Panc1 (cell line): ENCODE data around the gene DEDD. TPM values are rescaled to one million over a fixed set of nuclear protein-coding genes. Genes with fewer than 3 reads are reported as not detected.
A peak's percentile ranks its signal among the peaks of the same experiment; 100 is the strongest.

Experiments used
- ATAC-seq: fragments of 200-7000 bp; cut with Tn5 transposase; 2 replicates; pipeline ENCODE4 v1.9.1; 2020; ENCODE audit warnings: mild to moderate bottlenecking, moderate library complexity
- BruUV-seq: library from RNA; stranded (reverse); fragments of 400-500 nt; replicated peaks from 2 replicates; lab custom pipeline; 2021; lab: Mats Ljungman, UMichigan
- CTCF ChIA-PET: fragments of 300-600 bp; sonication (Branson Sonifier 250); formaldehyde crosslinking; loops from one replicate; lab custom pipeline; 2022; ENCODE audit warnings: antibody characterized with exemption; lab: Charles Lee
- POLR2A ChIA-PET: fragments of 300-600 bp; sonication (Branson Sonifier 250); formaldehyde crosslinking; loops from one replicate; lab custom pipeline; 2022; ENCODE audit warnings: antibody characterized with exemption; lab: Charles Lee
- DNase-seq: peaks from one replicate; pipeline ENCODE4 v3.0.0-alpha.2; 2010; ENCODE audit warnings: low read depth, low spot score
- H3K27ac ChIP-seq: 2 replicates; pipeline ENCODE4 v1.5.1; 2011; ENCODE audit warnings: mild to moderate bottlenecking, low read length, inconsistent platforms
- H3K27me3 ChIP-seq: fragments of 200-500 bp; sonication (Bioruptor generic); 2 replicates; pipeline ENCODE4 v1.6.0; 2014; ENCODE audit warnings: low read length, inconsistent platforms; ENCODE audit not compliant: control insufficient read depth, insufficient read depth
- H3K36me3 ChIP-seq: fragments of 200-500 bp; sonication (Bioruptor generic); 2 replicates; pipeline ENCODE4 v1.5.1; 2014; ENCODE audit warnings: inconsistent platforms, mild to moderate bottlenecking, low read length, moderate library complexity; ENCODE audit not compliant: control insufficient read depth, insufficient read depth
- H3K4me1 ChIP-seq: 2 replicates; pipeline ENCODE4 v1.5.1; 2011; ENCODE audit warnings: inconsistent platforms, mild to moderate bottlenecking, low read length, moderate library complexity; ENCODE audit not compliant: control insufficient read depth, insufficient read depth
- H3K4me3 ChIP-seq, 2 experiments: 2 replicates each; pipeline ENCODE4 v1.5.1; 2011 to 2012; ENCODE audit warnings: low read depth in 2 of 2, low read length in 2 of 2, mild to moderate bottlenecking in 2 of 2, inconsistent platforms in 1 of 2, moderate library complexity in 1 of 2
- H3K9me3 ChIP-seq: fragments of 200-500 bp; sonication (Bioruptor generic); 2 replicates; pipeline ENCODE4 v1.5.1; 2014; ENCODE audit warnings: low read depth, mild to moderate bottlenecking, inconsistent platforms, low read length, moderate library complexity; ENCODE audit not compliant: control insufficient read depth, insufficient read depth
- CTCF ChIP-seq: fragments of 450-650 bp; IDR thresholded peaks from 2 replicates; pipeline ENCODE4 v1.5.1; 2017; ENCODE audit warnings: mild to moderate bottlenecking
- POLR2AphosphoS5 ChIP-seq: IDR thresholded peaks from 2 replicates; pipeline ENCODE4 v1.6.1; 2012; ENCODE audit warnings: mild to moderate bottlenecking, low read depth, low read length, moderate library complexity
- REST ChIP-seq, 2 experiments: IDR thresholded peaks; 2 replicates each; pipeline ENCODE4 v1.6.1; 2011 to 2012; ENCODE audit warnings: low read depth in 2 of 2, control low read depth in 1 of 2, low read length in 1 of 2, mild to moderate bottlenecking in 1 of 2, moderate library complexity in 1 of 2; ENCODE audit not compliant: insufficient read depth in 1 of 2
- SIN3A ChIP-seq: IDR thresholded peaks from 2 replicates; pipeline ENCODE4 v1.6.1; 2012; ENCODE audit warnings: low read depth, mild to moderate bottlenecking, low read length, moderate library complexity, borderline replicate concordance; ENCODE audit not compliant: insufficient read depth
- TCF7L2 ChIP-seq: IDR thresholded peaks from 2 replicates; pipeline ENCODE4 v1.6.1; 2011; ENCODE audit warnings: mild to moderate bottlenecking, low read depth, low read length, inconsistent platforms
- in situ Hi-C: cut with HindIII; loops from 2 replicates; pipeline ENCODE4 v1.10.0; 2016; ENCODE audit warnings: low sequenced_read_pairs, low pct_unique_long_range_greater_than_20kb
- intact Hi-C: fragments of 100-400 bp; cut with micrococcal nuclease; formaldehyde crosslinking; loops from one replicate; pipeline ENCODE4 v1.10.0; 2022; ENCODE audit not compliant: unreplicated experiment
- total RNA-seq: library from RNA; stranded (reverse); gene quantifications from one replicate; pipeline ENCODE4 v1.2.1, GENCODE V29; 2021; ENCODE audit not compliant: unreplicated experiment

Gene DEDD
- total RNA-seq, 1 experiment from 2014 or later = 42.5 TPM

GRCh38 chr1:161171191-161171590 lies 38.7 kb upstream of the DEDD start:
- TF ChIP-seq POLR2AphosphoS5 = no peak
- TF ChIP-seq SIN3A = no peak
- ATAC-seq (no peak), DNase-seq (no peak)
- Histone ChIP-seq H3K27ac (no peak overlapping the region), H3K36me3 (peaks cover 22% of the 10 kb centered on the region), H3K9me3 (no peaks in the 10 kb centered on the region), H3K4me1 (peaks cover 5% of the 10 kb centered on the region), H3K4me3 (no peak overlapping the region), H3K27me3 (no peaks in the 10 kb centered on the region)
- POLR2A ChIA-PET = interaction anchor here (0.6 kb wide), 2 partner anchors 34 to 119 kb away, joined by 3 to 5 read pairs; no protein-coding TSS in a partner anchor
- BruUV-seq = no TSS peak
- CTCF ChIA-PET = interaction anchor here (1.0 kb wide), 1 partner anchor 15 kb away, joined by 4 read pairs; no protein-coding TSS in a partner anchor
- in situ Hi-C loops (no loop called here), intact Hi-C loops (no loop called here)

GRCh38 chr1:161168906-161169305 lies 36.4 kb upstream of the DEDD start:
- H3K4me3 ChIP-seq = no peak overlapping the region
- intact Hi-C loops (no loop called here), in situ Hi-C loops (no loop called here)
- peaks cover 17% of the 10 kb centered on the region for H3K36me3 ChIP-seq
- H3K9me3 ChIP-seq = no peaks in the 10 kb centered on the region
- no peaks in the 10 kb centered on the region for H3K27me3 ChIP-seq
- ChIA-PET POLR2A (interaction anchor here (0.6 kb wide), 1 partner anchor 725 kb away, joined by 22 read pairs; no protein-coding TSS in a partner anchor), CTCF (no interaction called here)
- BruUV-seq = no TSS peak
- peaks cover 16% of the 10 kb centered on the region for H3K4me1 ChIP-seq
- ATAC-seq (no peak), DNase-seq (no peak)
- TF ChIP-seq TCF7L2 (no peak), POLR2AphosphoS5 (no peak)
- H3K27ac ChIP-seq = no peak overlapping the region

- in situ Hi-C loops = no loop called here
- no peaks in the 10 kb centered on the region for H3K27me3 ChIP-seq
- ATAC-seq (no peak; the same call in 1 of the 2 replicates), DNase-seq (no peak)
- no peaks in the 10 kb centered on the region for H3K9me3 ChIP-seq
- peaks cover 8% of the 10 kb centered on the region for H3K36me3 ChIP-seq
- no TSS peak for BruUV-seq
- ChIA-PET POLR2A (interaction anchor here (0.6 to 1.4 kb wide), 2 partner anchors 13 to 146 kb away, joined by 3 to 5 read pairs; partner anchors contain the start of genes F11R and UFC1), CTCF (interaction anchor here (0.7 kb wide), 1 partner anchor 152 kb away, joined by 11 read pairs; no protein-coding TSS in a partner anchor)
- intact Hi-C loops = no loop called here
- peaks cover 16% of the 10 kb centered on the region for H3K4me1 ChIP-seq
- H3K4me3 ChIP-seq = peak overlapping the region; percentile 83 to 88
- TF ChIP-seq POLR2AphosphoS5 (no peak), REST (IDR thresholded peaks at IDR 0.05; ENCODE audit: insufficient read depth in 1 of 2, low read depth in 2 of 2, low read length in 1 of 2) (no peak), TCF7L2 (no peak), CTCF (no peak), SIN3A (no peak)
- H3K27ac ChIP-seq = peak overlapping the region; percentile 89
Measured at GRCh38 chr1:161166669-161167548, 34.4 kb upstream of the DEDD start.
